Stimulated activated CD4-positive, alpha-beta T cell treated with anti-CD3 and anti-CD28 coated beads, Interleukin-12 subunit alpha, Interleukin-12 subunit beta, amount 100 ng/mL, for 4 hours (primary cell): ENCODE data around the gene CHURC1.
"Not testable (repeated sequence)": the region's sequence is repeated elsewhere in the genome, so short reads cannot be mapped to it uniquely, and the experiment has no call there.

Source experiments
- DNase-seq: peaks from one replicate; pipeline ENCODE4 v3.0.0-alpha.2; 2020

Gene CHURC1

DNA sequence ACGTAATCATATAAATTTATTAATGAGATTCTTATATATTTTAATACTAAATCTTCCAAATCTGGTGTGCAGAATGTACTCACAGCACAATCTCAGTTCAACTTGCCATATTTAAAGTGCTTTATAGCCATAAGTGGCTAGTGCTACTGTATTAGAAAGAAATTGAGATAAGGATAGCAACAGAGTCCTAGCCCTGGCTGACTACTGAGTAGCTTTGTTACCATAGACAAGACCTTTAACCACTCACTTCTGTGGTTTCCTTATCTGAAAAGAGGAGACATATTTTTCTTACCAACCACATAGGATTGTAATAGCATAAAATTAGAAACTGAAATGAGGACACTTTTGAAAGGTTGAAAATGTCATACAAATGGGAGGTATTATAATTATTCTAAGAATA lies 2.0 kb upstream of the CHURC1 start:
- DNase-seq: no peak

GRCh38 chr14:64913477-64913876 lies 778 bp upstream of the CHURC1 start:
- not testable (repeated sequence) for DNase-seq

- DNase-seq: no peak
These were observed 772 bp downstream of the CHURC1 start for GRCh38 chr14:64915029-64915424.

DNA sequence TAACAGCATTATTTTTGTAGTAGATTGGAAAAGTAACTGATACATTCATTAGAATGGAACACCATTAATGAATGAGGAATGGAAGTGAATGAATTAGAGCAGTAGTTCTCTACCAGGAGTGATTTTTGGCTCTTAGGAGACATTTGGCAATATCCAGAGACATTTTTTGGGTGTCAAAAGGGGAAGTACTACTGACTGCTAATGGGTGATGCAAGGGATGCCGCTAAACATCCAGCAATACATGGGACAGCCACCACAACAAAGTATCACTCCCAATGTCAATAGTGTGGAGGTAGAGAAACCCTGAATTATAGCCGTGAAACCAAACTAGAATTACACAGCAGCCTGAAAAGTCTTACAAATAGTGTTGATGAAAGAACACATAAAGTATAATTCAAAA lies 1.5 kb downstream of the CHURC1 start:
- DNase-seq: no peak

DNA sequence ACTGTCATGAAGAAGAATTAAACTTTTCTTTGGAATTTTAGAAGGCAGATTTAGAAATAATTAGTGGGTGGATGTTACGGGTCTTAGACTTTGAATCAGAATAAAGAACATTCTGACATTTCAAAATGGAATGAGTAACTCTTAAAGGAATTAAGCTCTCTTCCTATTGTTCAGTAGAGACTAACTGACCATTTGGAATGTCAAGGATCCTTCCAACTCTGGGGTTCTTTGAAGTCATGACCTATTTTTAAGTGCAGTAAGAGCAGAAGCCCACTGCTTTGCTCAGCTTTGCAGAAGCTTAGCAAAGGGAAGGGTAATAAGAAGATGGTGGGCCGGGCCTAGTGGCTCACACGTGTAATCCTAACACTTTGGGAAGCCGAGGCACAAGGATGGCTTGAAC lies 4.0 kb downstream of the CHURC1 start:
- no peak for DNase-seq

GRCh38 chr14:64919215-64919614 lies 5.0 kb downstream of the CHURC1 start:
- no peak for DNase-seq

DNA sequence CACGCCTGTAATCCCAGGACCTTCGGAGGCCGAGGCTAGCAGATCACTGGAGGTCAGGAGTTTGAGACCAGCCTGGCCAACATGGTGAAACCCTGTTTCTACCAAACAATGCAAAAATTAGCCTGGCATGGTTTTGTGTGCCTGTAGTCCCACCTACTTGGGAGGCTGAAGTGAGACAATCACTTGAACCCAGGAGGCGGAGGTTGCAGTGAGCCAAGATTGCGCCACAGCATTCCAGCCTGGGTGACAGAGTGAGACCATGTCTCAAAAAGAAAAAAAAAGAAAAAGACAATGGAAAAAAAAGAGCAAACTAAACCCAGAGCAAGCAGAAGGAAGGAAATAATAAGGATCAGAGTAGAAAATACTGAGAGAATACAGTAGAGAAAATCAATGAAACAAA lies 5.4 kb downstream of the CHURC1 start:
- no peak for DNase-seq

GRCh38 chr14:64920465-64920864 lies 6.2 kb downstream of the CHURC1 start:
- DNase-seq: no peak

GRCh38 chr14:64923015-64923414 lies 8.8 kb downstream of the CHURC1 start:
- no peak for DNase-seq

GRCh38 chr14:64926398-64926995 lies 12.2 kb downstream of the CHURC1 start:
- no peak for DNase-seq

- DNase-seq: no peak
These were observed 12.8 kb downstream of the CHURC1 start for GRCh38 chr14:64927031-64927430.

DNA sequence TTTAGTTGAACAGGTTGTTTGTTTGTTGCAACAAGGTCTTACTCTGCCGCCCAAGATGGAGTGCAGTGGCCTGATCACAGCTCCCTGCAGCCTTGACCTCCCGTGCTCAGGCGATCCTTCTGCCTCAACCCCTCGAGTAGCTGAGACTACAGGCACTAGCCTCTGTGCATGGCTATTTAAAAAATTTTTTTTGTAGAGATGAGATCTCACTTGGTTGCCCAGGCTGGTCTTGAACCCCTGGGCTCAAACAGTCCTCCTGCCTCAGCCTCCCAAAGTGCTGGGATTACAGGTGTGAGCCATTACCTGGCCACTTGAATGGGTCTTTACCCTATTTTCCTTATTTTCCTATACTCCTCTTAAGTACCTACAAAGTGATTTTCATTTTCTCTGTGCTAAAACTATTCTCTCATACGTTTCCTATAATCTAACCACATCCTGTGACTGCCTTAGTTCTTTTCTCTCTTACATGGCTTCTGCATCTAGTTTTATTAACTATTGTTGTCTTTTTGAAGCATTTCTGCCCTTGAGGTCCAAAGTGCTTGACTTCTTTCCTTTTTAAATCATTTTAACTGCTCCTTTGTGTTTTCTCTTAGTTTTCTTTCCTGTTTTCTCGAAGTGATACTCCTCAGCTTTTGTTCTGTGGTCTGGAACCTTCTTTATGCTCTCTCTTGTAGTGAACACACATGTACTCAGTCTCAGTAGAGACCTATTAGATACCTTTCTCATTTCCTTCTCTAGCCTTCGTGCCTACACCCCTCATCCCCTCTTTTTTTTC lies 14.2 kb downstream of the CHURC1 start:
- no peak for DNase-seq

- no peak for DNase-seq
These were observed 14.7 kb downstream of the CHURC1 start for GRCh38 chr14:64929014-64929359.

DNA sequence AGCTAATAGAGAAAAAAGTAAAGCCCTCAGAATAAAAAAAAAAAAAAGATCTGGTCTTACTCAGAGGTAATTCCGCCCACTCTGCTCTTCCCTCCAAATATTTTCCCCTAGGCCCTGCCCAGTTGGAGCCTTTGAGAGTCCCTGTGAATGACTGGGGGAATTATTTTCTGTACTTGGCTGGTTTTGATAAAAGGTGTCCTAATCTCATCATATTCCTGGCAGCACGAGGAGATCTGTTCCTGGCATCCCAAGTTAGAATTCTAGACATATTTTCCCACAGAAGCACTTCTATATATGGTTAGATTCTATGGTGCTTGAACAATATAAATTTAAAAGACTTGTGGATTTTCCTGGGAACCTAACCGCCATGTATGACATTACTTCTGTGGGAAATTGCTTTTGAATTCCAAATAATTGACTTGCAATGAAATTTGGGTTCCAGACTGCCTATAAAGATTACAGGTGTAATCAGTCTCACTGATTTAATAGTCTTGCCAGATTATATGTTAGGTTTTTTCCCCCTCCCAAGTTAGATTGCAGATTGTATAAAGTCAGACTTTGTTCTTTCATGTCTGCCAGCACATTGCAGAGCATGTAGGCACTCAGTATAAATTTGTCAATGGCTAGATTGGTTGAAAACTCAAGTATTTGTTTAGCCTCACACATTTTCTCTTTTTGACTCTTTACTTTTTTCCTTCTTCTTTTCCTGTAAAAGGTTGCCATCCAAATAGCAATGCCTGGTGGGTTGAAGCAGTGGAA lies 16.0 kb downstream of the CHURC1 start:
- no peak for DNase-seq

DNA sequence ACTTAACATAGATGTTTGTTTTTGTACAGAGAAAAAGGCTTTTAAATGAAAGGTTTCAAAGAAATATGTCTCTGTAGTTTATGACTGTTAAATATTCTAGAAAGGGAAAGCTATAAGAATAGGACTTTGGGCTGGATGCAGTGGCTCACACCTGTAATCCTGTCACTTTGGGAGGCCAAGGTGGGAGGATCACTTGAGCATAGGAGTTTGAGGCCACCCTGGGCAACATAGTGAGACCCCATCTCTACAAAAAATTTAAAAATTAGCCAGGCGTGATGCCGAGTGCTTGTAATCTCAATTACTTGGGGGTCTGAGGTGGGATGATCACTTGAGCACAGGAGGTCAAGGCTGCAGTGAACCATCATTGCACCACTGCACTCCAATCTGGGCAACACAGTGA lies 16.9 kb downstream of the CHURC1 start:
- no peak for DNase-seq

DNA sequence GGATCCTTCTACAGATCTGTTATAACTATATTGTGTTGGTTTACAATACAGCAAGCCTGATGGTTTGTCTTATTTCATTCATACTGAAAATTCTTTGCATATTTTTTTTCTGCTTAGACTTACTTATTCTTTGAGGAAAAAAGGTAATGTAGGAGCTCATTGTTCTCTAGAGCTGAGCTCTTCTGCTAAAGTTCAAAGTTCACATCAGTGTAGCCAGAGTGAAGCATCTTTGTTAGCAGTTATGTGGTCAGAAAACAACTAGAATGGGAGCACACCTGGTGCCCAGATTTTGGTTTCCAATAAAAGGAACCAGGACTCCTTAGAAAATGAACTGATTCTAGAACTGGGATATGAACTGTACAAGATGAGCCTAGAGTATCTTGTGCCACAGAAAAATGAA lies 18.0 kb downstream of the CHURC1 start:
- DNase-seq: no peak

DNA sequence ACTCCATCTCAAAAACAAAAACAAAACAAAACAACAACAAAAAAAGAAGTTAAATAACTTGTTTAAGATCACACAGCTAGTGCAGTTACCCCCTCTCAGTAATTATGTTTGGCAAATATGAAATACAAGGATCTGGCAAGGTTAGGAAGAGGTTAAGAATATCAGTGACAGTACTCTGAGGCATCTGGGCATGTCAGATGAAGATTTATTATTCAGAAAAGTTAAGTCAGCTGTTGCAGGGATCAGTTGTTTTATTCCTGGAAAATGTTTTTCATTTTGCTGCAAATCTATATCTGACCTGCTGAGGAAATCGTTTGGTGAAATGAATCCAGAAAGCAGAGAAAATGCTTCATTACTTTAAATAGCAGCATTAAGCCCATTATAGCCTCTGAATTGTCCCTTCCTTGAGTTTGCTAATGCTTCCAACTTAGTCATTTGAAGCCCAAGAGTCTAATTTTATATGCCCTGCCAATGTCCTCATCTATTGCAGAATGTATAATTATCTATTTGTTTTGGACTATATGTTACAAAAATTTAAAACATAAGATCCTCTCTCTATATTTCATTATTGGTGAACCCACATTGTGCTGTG lies 20.2 kb downstream of the CHURC1 start:
- DNase-seq: no peak

DNA sequence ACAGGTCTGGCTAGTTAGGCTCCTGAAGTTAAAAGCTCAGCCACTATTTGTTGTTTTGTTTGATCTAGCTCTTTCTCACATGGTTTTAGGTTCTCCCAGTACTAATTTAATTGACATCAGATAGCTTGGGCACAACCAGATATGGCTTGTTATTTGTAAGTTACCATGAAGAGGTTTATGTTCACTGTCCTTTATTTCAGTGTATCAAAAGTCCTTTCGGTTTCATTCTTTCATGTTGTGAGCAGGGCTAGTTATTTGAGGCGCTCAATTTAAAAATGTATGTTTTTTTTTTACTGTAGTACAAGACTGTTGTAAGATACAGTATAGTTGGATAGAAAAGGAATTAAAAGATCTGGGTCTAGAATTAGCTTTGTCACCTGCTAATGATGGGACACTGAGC lies 21.3 kb downstream of the CHURC1 start:
- no peak for DNase-seq

- no peak for DNase-seq
These were observed 23.0 kb downstream of the CHURC1 start for GRCh38 chr14:64937171-64937820.

GRCh38 chr14:64937821-64938193 lies 23.6 kb downstream of the CHURC1 start:
- DNase-seq: no peak

DNA sequence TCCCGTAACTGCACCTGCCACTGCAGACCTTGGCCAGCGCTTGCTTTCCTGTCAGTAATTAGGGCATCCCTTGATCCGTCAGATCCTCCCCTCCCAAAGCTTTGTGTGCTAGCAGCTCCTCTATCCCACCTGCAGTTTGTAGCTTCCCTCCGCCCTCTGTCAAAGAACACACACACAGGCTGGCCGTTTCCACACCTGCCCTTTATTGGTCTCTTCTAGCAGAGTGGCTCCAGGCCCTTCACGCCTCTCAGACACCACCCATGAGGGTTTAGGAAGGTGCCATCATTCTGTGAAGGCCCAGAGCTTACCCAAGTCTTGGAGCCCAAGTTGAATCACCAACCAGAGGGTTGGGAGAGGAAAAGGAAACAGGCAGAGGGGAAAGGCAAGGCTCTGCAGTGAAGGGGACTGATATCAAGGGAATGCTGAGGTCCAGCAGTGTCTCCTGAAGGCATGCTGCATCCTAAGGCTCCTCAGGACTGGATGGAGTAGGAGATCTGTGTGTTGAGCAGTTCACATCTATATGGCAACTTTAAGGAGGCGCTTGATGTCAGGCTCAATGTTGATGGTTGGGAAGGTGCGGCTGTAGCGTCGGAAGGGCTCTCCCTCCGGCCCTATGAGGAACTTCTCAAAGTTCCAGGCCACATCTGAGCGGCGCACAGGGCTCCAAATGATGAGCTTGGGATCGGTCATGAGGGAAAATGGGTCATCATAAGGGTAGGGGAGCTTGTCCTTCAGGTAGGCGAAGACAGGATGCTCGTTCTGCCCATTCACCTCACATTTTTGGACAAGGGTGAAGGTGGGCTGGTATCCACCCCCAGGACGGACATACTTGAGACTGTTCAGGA lies 24.9 kb downstream of the CHURC1 start:
- DNase-seq: no peak

DNA sequence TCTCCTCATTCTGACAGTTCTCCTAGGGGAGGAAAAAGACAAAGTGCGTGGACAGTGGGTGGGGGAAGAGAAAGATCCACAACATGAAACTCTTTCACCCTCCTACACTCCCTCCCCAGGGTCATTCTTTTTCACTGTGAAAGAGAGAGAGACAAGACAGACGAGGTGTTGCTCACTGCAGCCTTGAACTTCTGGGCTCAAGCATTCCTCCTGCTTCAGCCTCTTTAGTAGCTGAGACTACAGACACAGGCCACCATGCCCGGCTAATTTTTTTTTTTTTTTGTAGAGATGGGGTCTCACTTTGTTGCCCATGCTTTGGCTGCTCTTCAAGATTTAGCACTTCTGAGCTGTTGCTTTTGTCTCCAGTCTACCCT lies 25.5 kb downstream of the CHURC1 start:
- DNase-seq: no peak
